ENCODE data around the gene PRKAR1B.

DNA sequence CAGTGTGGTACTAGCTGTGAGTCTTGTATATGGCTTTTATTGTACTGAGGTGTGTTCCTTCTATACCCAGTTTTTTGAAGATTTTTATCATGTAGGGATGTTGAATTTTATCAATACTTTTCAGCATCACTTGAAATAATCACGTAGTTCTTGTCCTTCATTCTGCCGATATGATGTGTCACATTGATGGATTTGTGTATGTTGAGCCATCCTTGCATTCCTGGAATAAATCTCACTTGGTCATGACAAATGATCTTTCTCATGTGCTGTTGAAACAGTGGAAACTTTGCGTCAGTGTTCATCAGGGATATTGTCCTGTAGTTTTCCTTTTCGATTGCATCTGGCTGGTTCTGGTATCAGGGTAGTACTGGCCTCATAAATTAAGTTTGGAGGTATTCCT, 7.1 kb upstream of the PRKAR1B start:
- TF ChIP-seq EZH2phosphoT487 (IDR thresholded peaks at IDR 0.05; ENCODE audit: borderline replicate concordance): no peak
- TF ChIP-seq, protein P1, sequence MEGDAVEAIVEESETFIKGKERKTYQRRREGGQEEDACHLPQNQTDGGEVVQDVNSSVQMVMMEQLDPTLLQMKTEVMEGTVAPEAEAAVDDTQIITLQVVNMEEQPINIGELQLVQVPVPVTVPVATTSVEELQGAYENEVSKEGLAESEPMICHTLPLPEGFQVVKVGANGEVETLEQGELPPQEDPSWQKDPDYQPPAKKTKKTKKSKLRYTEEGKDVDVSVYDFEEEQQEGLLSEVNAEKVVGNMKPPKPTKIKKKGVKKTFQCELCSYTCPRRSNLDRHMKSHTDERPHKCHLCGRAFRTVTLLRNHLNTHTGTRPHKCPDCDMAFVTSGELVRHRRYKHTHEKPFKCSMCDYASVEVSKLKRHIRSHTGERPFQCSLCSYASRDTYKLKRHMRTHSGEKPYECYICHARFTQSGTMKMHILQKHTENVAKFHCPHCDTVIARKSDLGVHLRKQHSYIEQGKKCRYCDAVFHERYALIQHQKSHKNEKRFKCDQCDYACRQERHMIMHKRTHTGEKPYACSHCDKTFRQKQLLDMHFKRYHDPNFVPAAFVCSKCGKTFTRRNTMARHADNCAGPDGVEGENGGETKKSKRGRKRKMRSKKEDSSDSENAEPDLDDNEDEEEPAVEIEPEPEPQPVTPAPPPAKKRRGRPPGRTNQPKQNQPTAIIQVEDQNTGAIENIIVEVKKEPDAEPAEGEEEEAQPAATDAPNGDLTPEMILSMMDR (conservative IDR thresholded peaks at IDR 0.05; ENCODE audit: low read length): no peak

Data from Loucy (cell line).